HepG2 (cell line): Measurements from ENCODE around the gene NOS1AP. TPM values are rescaled to one million over a fixed set of nuclear protein-coding genes. Genes with fewer than 3 reads are reported as not detected.

ENCODE experiments used
- ATAC-seq: fragments of 200-7000 bp; cut with Tn5 transposase; 3 replicates; pipeline ENCODE4 v1.9.1; 2020; ENCODE audit warnings: mild to moderate bottlenecking, moderate library complexity
- BruUV-seq: library from RNA; stranded (reverse); fragments of 400-500 nt; replicated peaks from 2 replicates; lab custom pipeline; 2021; lab: Mats Ljungman, UMichigan
- CTCF ChIA-PET: fragments of 300-600 bp; formaldehyde crosslinking; extraction: SDS; loops from one replicate; lab custom pipeline; 2021; ENCODE audit warnings: low total read pairs, inconsistent platforms, low intra/inter-chr PET ratio; lab: Yijun Ruan, JAX
- POLR2A ChIA-PET: fragments of 350-600 bp; sonication (Branson Sonifier 250); formaldehyde crosslinking; loops from one replicate; lab custom pipeline; 2020; ENCODE audit warnings: antibody characterized with exemption, inconsistent platforms; lab: Yijun Ruan, JAX
- DNase-seq: peaks from one replicate; pipeline ENCODE4 v3.0.0-alpha.2; 2015; ENCODE audit warnings: low spot score
- FAIRE-seq: peaks from 3 replicates; lab custom pipeline; 2011; peaks lifted over from hg19 to GRCh38; lab: Jason Lieb, UNC
- H2AFZ ChIP-seq: one replicate; pipeline ENCODE4 v1.6.1; 2011; ENCODE audit warnings: low read length, inconsistent platforms
- H3K27ac ChIP-seq: fragments of 300-600 bp; 3 replicates; pipeline ENCODE4 v1.8.0; 2011; ENCODE audit warnings: mixed run types, mild to moderate bottlenecking, mixed read lengths, low read length, inconsistent platforms; ENCODE audit not compliant: insufficient read depth; ENCODE audit errors: extremely low read length
- H3K27me3 ChIP-seq, 2 experiments: fragments of 200-600 bp in 1 of 2; 2 replicates in 1 of 2; 3 replicates in 1 of 2; pipeline versions ENCODE4 v1.6.0 to v1.8.0; 2011; ENCODE audit warnings: low read length in 2 of 2, mild to moderate bottlenecking in 2 of 2, moderate library complexity in 2 of 2, inconsistent platforms in 1 of 2; ENCODE audit not compliant: insufficient read depth in 2 of 2, control insufficient read depth in 1 of 2
- H3K36me3 ChIP-seq, 2 experiments: fragments of 200-600 bp in 1 of 2; replicated peaks in 1 of 2; 2 replicates in 1 of 2; 3 replicates in 1 of 2; pipeline versions ENCODE4 v1.5.1 to v1.8.0; 2011; ENCODE audit warnings: low read length in 2 of 2, inconsistent platforms in 1 of 2; ENCODE audit not compliant: insufficient read depth in 2 of 2, control insufficient read depth in 1 of 2
- H3K4me1 ChIP-seq: 2 replicates; pipeline ENCODE4 v1.5.1; 2012; ENCODE audit warnings: low read length, inconsistent platforms; ENCODE audit not compliant: insufficient read depth
- H3K4me2 ChIP-seq: 2 replicates; pipeline ENCODE4 v1.6.0; 2011; ENCODE audit warnings: low read depth, low read length, inconsistent platforms
- H3K4me3 ChIP-seq, 3 experiments: fragments of 200-600 bp in 1 of 3; sonication (generic), shearing (Covaris generic) in 1 of 3; replicated peaks in 1 of 3; 2 replicates each; pipeline ENCODE4 v1.5.1; 2011 to 2016; ENCODE audit warnings: low read length in 3 of 3, inconsistent platforms in 2 of 3, low read depth in 2 of 3, mild to moderate bottlenecking in 2 of 3, control low read depth in 1 of 3, mixed read lengths in 1 of 3; ENCODE audit not compliant: insufficient read depth in 1 of 3
- H3K79me2 ChIP-seq: one replicate; pipeline ENCODE4 v1.6.1; 2011; ENCODE audit warnings: low read length, inconsistent platforms; ENCODE audit not compliant: insufficient read depth
- H3K9ac ChIP-seq: 2 replicates; pipeline ENCODE4 v1.6.0; 2011; ENCODE audit warnings: mild to moderate bottlenecking, low read depth, low read length, inconsistent platforms; ENCODE audit not compliant: insufficient read depth
- H3K9me3 ChIP-seq: 2 replicates; pipeline ENCODE4 v1.5.1; 2012; ENCODE audit warnings: mild to moderate bottlenecking, low read length
- H4K20me1 ChIP-seq: 2 replicates; pipeline ENCODE4 v1.6.0; 2011; ENCODE audit warnings: inconsistent platforms, mild to moderate bottlenecking, low read length, moderate library complexity; ENCODE audit not compliant: insufficient read depth
- GABPB1 ChIP-seq: IDR thresholded peaks from 2 replicates; pipeline ENCODE4 v1.6.1; 2016; ENCODE audit warnings: mild to moderate bottlenecking, missing genetic modification reagents, moderate library complexity, missing compliant biosample characterization
- GATAD2A ChIP-seq: IDR thresholded peaks from 2 replicates; pipeline ENCODE4 v1.6.1; 2016
- JUNB ChIP-seq: sonication (generic); formaldehyde crosslinking; IDR thresholded peaks from 2 replicates; pipeline ENCODE4 v1.8.0; 2022; ENCODE audit warnings: missing genetic modification reagents, mild to moderate bottlenecking, borderline replicate concordance
- RBM39 ChIP-seq: fragments of 200-400 bp; formaldehyde crosslinking; IDR thresholded peaks from one replicate; pipeline ENCODE4 v1.6.1; 2018; ENCODE audit warnings: antibody characterized with exemption, mild to moderate bottlenecking, low read depth, low read length; ENCODE audit not compliant: poor library complexity, severe bottlenecking
- RXRB ChIP-seq: IDR thresholded peaks from 2 replicates; pipeline ENCODE4 v1.6.1; 2016; ENCODE audit warnings: borderline replicate concordance, missing genetic modification reagents, missing compliant biosample characterization
- SOX13 ChIP-seq, 3 experiments: fragments of 450-650 bp in 1 of 3; sonication (generic) in 1 of 3; formaldehyde crosslinking in 1 of 3; IDR thresholded peaks in 2 of 3; conservative IDR thresholded peaks in 1 of 3; 2 replicates each; pipeline versions ENCODE4 v1.5.0 to v1.6.1; 2016 to 2020; ENCODE audit warnings: antibody characterized with exemption in 1 of 3, mild to moderate bottlenecking in 1 of 3, missing compliant biosample characterization in 1 of 3, missing genetic modification reagents in 1 of 3, moderate library complexity in 1 of 3
- STAT5B ChIP-seq: sonication (generic); formaldehyde crosslinking; IDR thresholded peaks from 2 replicates; pipeline ENCODE4 v1.4.0; 2020; ENCODE audit warnings: missing genetic modification reagents
- THAP7 ChIP-seq: sonication (generic); formaldehyde crosslinking; IDR thresholded peaks from 2 replicates; pipeline ENCODE4 v1.8.1; 2023; ENCODE audit warnings: mild to moderate bottlenecking, missing genetic modification reagents
- ZNF10 ChIP-seq: sonication (generic); formaldehyde crosslinking; IDR thresholded peaks from 2 replicates; pipeline ENCODE4 v1.4.0; 2020; ENCODE audit warnings: mild to moderate bottlenecking, low read depth, missing genetic modification reagents, borderline replicate concordance
- ZNF12 ChIP-seq: sonication (generic); formaldehyde crosslinking; IDR thresholded peaks from 2 replicates; pipeline ENCODE4 v1.5.0; 2020; ENCODE audit warnings: missing genetic modification reagents
- ZNF3 ChIP-seq: IDR thresholded peaks from 2 replicates; pipeline ENCODE4 v1.7.0; 2017; ENCODE audit warnings: inconsistent platforms
- ZNF468 ChIP-seq: sonication (generic); formaldehyde crosslinking; IDR thresholded peaks from 2 replicates; pipeline ENCODE4 v1.8.0; 2022; ENCODE audit warnings: mild to moderate bottlenecking, moderate library complexity, missing genetic modification reagents
- ZNF549 ChIP-seq: sonication (generic); formaldehyde crosslinking; IDR thresholded peaks from 2 replicates; pipeline ENCODE4 v1.5.0; 2020; ENCODE audit warnings: missing genetic modification reagents
- WGBS: methylation state at CpG from one replicate; pipeline ENCODE4 v1.1.6; 2017; ENCODE audit warnings: low lambda C conversion rate; 5-methylcytosine and 5-hydroxymethylcytosine counted together
- in situ Hi-C: cut with HindIII; loops from 2 replicates; pipeline ENCODE4 v1.10.0; 2017; ENCODE audit warnings: low pct_unique_long_range_greater_than_20kb; ENCODE audit not compliant: extremely low pct_ligation_motif_present
- intact Hi-C: fragments of 100-400 bp; cut with micrococcal nuclease; formaldehyde crosslinking; loops from one replicate; pipeline ENCODE4 v1.10.0; 2022; ENCODE audit not compliant: unreplicated experiment
- polyA plus RNA-seq, 8 experiments: library from polyadenylated mRNA; depleted of rRNA in 3 of 8; stranded (reverse) in 7 of 8; unstranded in 1 of 8; fragments of >200 nt; fragmentation: Illumina TruSeq in 4 of 8; extraction: Trizol in 4 of 8; gene quantifications; 2 replicates each; pipeline versions ENCODE4 v1.2.1 to v1.2.3, GENCODE V29; 2011 to 2016; ENCODE audit warnings: low read depth in 4 of 8, missing spikeins in 1 of 8, mixed read lengths in 1 of 8; ENCODE audit not compliant: insufficient read depth in 1 of 8
- total RNA-seq, 5 experiments: library from RNA; depleted of rRNA; stranded (reverse); fragments of >200 nt; fragmentation: Illumina TruSeq; extraction: Trizol; gene quantifications; 2 replicates each; pipeline ENCODE4 v1.2.3, GENCODE V29; 2016; ENCODE audit warnings: low read depth in 1 of 5
- TF ChIP-seq, protein P1 (sequence below): sonication (generic); formaldehyde crosslinking; IDR thresholded peaks from 2 replicates; pipeline ENCODE4 v1.8.1; 2023; ENCODE audit warnings: mild to moderate bottlenecking, moderate library complexity, missing genetic modification reagents
- TF ChIP-seq, protein P2 (sequence below): sonication (generic); formaldehyde crosslinking; IDR thresholded peaks from 2 replicates; pipeline ENCODE4 v1.4.0; 2020; ENCODE audit warnings: mild to moderate bottlenecking, missing genetic modification reagents

NOS1AP gene
- total and polyA plus RNA-seq, 2 of the 13 experiments (the other 11 are each of a cell fraction or from before 2014, with no cell fraction given) = 2.0 to 3.3 TPM

GRCh38 chr1:162088281-162088969, 18.9 kb downstream of the NOS1AP start (continued):
- no peak for TF ChIP-seq SOX13 (IDR thresholded peaks at IDR 0.05)
- peak in 1 of 2 experiments; percentile 60; a peak in 1 of 4 replicates for TF ChIP-seq SOX13 (CRISPR knock-in tag; conservative IDR thresholded peaks at IDR 0.05 in 1 of 2, IDR thresholded peaks at IDR 0.05 in 1 of 2)
- no peak for TF ChIP-seq GABPB1
- TF ChIP-seq RBM39 = no peak
- TF ChIP-seq, protein P1, sequence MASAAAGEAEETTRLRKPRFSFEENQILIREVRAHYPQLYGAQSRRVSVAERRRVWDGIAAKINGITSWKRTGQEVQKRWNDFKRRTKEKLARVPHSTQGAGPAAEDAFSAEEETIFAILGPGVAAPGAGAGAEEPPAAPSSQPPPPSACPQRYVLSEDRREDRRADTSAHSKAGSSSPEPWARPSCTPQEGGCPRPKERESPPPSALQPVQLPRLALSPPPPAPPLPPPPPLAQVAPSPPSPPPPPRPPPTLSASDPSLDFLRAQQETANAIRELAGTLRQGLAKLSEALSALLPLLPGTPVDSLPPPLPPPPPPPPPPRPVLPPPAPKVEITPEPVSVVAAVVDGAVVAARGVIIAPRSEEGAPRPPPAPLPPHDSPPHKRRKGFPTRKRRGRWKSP = no peak
- no peak for TF ChIP-seq ZNF549
- TF ChIP-seq THAP7 (CRISPR knock-in tag) = no peak
- no peak for TF ChIP-seq ZNF468
- TF ChIP-seq RXRB (CRISPR knock-in tag) = peak; percentile 26; the same call in 1 of the 2 replicates
- TF ChIP-seq GATAD2A (CRISPR knock-in tag) = peak; percentile 37; the same call in 1 of the 2 replicates

DNA sequence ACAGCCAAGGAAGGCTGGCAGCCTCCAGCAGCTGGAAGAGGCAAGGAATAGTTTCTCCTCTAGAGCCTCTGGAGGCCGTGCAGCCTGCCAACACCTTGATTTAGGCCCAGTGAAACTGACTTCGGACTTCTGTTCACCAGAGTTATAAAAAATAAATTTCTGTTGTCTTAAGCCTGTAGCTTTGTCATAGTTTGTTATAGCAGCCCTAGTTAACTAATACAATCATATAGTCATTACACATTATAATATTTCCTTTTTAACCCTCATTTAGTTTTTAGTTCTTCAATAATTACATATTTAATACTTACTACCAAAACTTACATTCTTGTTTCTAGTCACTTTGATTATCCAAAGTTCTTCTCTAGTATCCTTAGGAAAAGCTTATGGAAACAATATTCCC, 20.3 kb downstream of the NOS1AP start:
- Histone ChIP-seq H3K27ac (no peak overlapping the region), H3K4me1 (peaks cover 100% of the 10 kb centered on the region), H3K4me3 (no peak overlapping the region), H3K9ac (no peak overlapping the region), H3K36me3 (peaks cover 0 to 1% of the 10 kb centered on the region in 2 experiments; a peak in 1 of 5 replicates), H4K20me1 (no peaks in the 10 kb centered on the region), H3K4me2 (no peak overlapping the region), H2AFZ (no peak overlapping the region), H3K9me3 (no peaks in the 10 kb centered on the region), H3K79me2 (peaks cover 77% of the 10 kb centered on the region), H3K27me3 (no peaks in the 10 kb centered on the region)
- ATAC-seq = no peak
- CTCF ChIA-PET = no interaction called here
- FAIRE-seq = no peak
- in situ Hi-C loops (no loop called here), intact Hi-C loops (loop anchor here (5.0 kb wide), 1 partner anchor 108 kb away; no protein-coding TSS in a partner anchor)
- 93% methylated on average over 2 of the region's 2 CpGs for WGBS
- POLR2A ChIA-PET = no interaction called here
- no TSS peak for BruUV-seq
- no peak for DNase-seq
- peak; percentile 86 for TF ChIP-seq ZNF12 (CRISPR knock-in tag)
- no peak for TF ChIP-seq ZNF10
- TF ChIP-seq, protein P2, sequence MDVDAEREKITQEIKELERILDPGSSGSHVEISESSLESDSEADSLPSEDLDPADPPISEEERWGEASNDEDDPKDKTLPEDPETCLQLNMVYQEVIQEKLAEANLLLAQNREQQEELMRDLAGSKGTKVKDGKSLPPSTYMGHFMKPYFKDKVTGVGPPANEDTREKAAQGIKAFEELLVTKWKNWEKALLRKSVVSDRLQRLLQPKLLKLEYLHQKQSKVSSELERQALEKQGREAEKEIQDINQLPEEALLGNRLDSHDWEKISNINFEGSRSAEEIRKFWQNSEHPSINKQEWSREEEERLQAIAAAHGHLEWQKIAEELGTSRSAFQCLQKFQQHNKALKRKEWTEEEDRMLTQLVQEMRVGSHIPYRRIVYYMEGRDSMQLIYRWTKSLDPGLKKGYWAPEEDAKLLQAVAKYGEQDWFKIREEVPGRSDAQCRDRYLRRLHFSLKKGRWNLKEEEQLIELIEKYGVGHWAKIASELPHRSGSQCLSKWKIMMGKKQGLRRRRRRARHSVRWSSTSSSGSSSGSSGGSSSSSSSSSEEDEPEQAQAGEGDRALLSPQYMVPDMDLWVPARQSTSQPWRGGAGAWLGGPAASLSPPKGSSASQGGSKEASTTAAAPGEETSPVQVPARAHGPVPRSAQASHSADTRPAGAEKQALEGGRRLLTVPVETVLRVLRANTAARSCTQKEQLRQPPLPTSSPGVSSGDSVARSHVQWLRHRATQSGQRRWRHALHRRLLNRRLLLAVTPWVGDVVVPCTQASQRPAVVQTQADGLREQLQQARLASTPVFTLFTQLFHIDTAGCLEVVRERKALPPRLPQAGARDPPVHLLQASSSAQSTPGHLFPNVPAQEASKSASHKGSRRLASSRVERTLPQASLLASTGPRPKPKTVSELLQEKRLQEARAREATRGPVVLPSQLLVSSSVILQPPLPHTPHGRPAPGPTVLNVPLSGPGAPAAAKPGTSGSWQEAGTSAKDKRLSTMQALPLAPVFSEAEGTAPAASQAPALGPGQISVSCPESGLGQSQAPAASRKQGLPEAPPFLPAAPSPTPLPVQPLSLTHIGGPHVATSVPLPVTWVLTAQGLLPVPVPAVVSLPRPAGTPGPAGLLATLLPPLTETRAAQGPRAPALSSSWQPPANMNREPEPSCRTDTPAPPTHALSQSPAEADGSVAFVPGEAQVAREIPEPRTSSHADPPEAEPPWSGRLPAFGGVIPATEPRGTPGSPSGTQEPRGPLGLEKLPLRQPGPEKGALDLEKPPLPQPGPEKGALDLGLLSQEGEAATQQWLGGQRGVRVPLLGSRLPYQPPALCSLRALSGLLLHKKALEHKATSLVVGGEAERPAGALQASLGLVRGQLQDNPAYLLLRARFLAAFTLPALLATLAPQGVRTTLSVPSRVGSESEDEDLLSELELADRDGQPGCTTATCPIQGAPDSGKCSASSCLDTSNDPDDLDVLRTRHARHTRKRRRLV (CRISPR knock-in tag) = no peak
- TF ChIP-seq ZNF3 = no peak
- TF ChIP-seq STAT5B (CRISPR knock-in tag) = no peak
- TF ChIP-seq JUNB (CRISPR knock-in tag) = no peak
